Tibial artery (tissue), 4 donors: ENCODE results near the gene ACP7.

Source experiments
- DNase-seq, 2 donors: peaks; one replicate each; pipeline ENCODE4 v3.0.0-alpha.2; 2019
- H3K27ac ChIP-seq, 2 donors: fragments of 200-600 bp; sonication (generic) in 1 of 2; 1 replicate in 1 of 2; 2 replicates in 1 of 2; pipeline ENCODE4 v1.5.1; 2018 to 2019; ENCODE audit warnings: mild to moderate bottlenecking in 1 of 2
- H3K27me3 ChIP-seq, 2 donors: fragments of 200-600 bp; sonication (generic) in 1 of 2; one replicate each; pipeline versions ENCODE4 v1.5.1 to v1.6.0; 2016 to 2019
- H3K36me3 ChIP-seq, 3 donors: fragments of 200-600 bp; sonication (generic) in 2 of 3; one replicate each; pipeline ENCODE4 v1.5.1; 2016 to 2019; ENCODE audit warnings: mild to moderate bottlenecking in 2 of 3
- H3K4me1 ChIP-seq, 4 donors: fragments of 200-600 bp; sonication (generic) in 2 of 4; 1 replicate in 3 of 4; 2 replicates in 1 of 4; pipeline ENCODE4 v1.5.1; 2016 to 2019
- H3K4me3 ChIP-seq, 2 donors: fragments of 200-600 bp; sonication (generic) in 1 of 2; 1 replicate in 1 of 2; 2 replicates in 1 of 2; pipeline ENCODE4 v1.5.1; 2018 to 2019; ENCODE audit warnings: mild to moderate bottlenecking in 2 of 2
- H3K9me3 ChIP-seq, 3 donors: fragments of 200-600 bp; sonication (generic) in 1 of 3; one replicate each; pipeline ENCODE4 v1.5.1; 2016 to 2019
- intact Hi-C: fragments of 100-400 bp; cut with DNase I; formaldehyde crosslinking; loops from one replicate; pipeline ENCODE4 v1.15.0; 2023; ENCODE audit warnings: low total_unique reads
- TF ChIP-seq, protein P1 (sequence below), 2 experiments: fragments of 200-600 bp in 1 of 2; fragments of 450-650 bp in 1 of 2; IDR thresholded peaks; one replicate each; pipeline ENCODE4 v1.5.1; 2017 to 2019; ENCODE audit warnings: antibody characterized with exemption in 2 of 2, mild to moderate bottlenecking in 1 of 2, moderate library complexity in 1 of 2

The ACP7 gene

DNA sequence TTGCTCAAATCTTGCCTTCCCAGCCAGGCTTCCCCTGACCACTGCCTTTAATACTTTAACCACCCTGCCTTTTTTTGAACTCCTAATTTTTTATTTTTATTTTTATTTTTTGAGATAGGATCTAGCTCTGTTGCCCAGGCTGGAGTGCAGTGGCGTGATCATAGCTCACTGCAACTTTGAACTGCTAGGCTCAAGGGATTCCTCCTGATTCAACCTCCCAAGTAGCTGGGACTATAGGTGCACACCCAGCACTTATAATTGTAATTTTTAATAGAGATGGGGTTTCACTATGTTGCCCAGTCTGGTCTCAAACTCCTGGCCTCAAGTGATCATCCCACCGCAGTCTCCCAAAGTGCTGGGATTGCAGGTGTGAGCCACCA is 30.1 kb upstream of the ACP7 start:
- no peak for DNase-seq
- intact Hi-C loops = no loop called here
- H3K27me3 ChIP-seq = peaks cover 0 to 7% of the 10 kb centered on the region in 2 donors
- H3K36me3 ChIP-seq = no peaks in the 10 kb centered on the region
- TF ChIP-seq, protein P1, sequence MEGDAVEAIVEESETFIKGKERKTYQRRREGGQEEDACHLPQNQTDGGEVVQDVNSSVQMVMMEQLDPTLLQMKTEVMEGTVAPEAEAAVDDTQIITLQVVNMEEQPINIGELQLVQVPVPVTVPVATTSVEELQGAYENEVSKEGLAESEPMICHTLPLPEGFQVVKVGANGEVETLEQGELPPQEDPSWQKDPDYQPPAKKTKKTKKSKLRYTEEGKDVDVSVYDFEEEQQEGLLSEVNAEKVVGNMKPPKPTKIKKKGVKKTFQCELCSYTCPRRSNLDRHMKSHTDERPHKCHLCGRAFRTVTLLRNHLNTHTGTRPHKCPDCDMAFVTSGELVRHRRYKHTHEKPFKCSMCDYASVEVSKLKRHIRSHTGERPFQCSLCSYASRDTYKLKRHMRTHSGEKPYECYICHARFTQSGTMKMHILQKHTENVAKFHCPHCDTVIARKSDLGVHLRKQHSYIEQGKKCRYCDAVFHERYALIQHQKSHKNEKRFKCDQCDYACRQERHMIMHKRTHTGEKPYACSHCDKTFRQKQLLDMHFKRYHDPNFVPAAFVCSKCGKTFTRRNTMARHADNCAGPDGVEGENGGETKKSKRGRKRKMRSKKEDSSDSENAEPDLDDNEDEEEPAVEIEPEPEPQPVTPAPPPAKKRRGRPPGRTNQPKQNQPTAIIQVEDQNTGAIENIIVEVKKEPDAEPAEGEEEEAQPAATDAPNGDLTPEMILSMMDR (IDR thresholded peaks at IDR 0.05) = no peak
- no peak overlapping the region for H3K4me3 ChIP-seq
- no peak overlapping the region for H3K27ac ChIP-seq
- H3K4me1 ChIP-seq = no peaks in the 10 kb centered on the region
- peaks cover 0 to 7% (median 5%) of the 10 kb centered on the region in 3 donors for H3K9me3 ChIP-seq

GRCh38 chr19:39057615-39058014 is 26.6 kb upstream of the ACP7 start:
- TF ChIP-seq, protein P1 (IDR thresholded peaks at IDR 0.05) = no peak
- H3K27ac ChIP-seq = no peak overlapping the region
- peaks cover 0 to 7% (median 5%) of the 10 kb centered on the region in 3 donors for H3K9me3 ChIP-seq
- no peaks in the 10 kb centered on the region for H3K36me3 ChIP-seq
- H3K4me3 ChIP-seq = no peak overlapping the region
- peaks cover 0 to 3% of the 10 kb centered on the region in 2 donors for H3K27me3 ChIP-seq
- DNase-seq = no peak
- intact Hi-C loops = no loop called here
- no peaks in the 10 kb centered on the region for H3K4me1 ChIP-seq

- peaks cover 0 to 7% (median 4%) of the 10 kb centered on the region in 3 donors for H3K9me3 ChIP-seq
- TF ChIP-seq, protein P1 (IDR thresholded peaks at IDR 0.05) = no peak
- H3K36me3 ChIP-seq = no peaks in the 10 kb centered on the region
- H3K4me1 ChIP-seq = no peaks in the 10 kb centered on the region
- no peak overlapping the region for H3K27ac ChIP-seq
- H3K27me3 ChIP-seq = peaks cover 0 to 3% of the 10 kb centered on the region in 2 donors
- intact Hi-C loops = no loop called here
- no peak for DNase-seq
- no peak overlapping the region for H3K4me3 ChIP-seq
Measured at GRCh38 chr19:39059302-39059701, 24.9 kb upstream of the ACP7 start.

DNA sequence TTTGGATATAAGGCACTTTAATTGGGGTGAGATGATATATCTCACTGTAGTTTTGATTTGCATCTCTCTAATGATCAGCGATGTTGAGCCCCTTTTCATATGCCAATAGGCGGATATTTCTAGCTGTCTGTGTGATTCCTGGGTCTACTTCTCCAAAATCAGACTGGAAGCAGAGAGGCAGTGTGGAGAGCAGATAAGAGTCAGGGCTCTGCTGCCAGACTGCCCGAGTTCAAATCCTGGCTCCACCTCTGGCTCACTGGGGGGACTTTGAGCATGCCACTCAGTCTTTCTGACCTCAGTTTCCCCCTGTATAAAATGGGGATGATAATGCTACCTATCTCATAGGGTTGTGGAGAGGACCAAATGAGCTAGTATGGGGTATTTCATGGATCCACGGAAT is 24.0 kb upstream of the ACP7 start:
- intact Hi-C loops = no loop called here

GRCh38 chr19:39064405-39064804 is 19.8 kb upstream of the ACP7 start:
- Histone ChIP-seq H3K9me3 (no peaks in the 10 kb centered on the region), H3K4me3 (no peak overlapping the region), H3K36me3 (no peaks in the 10 kb centered on the region), H3K27ac (no peak overlapping the region), H3K4me1 (no peaks in the 10 kb centered on the region), H3K27me3 (peaks cover 0 to 3% of the 10 kb centered on the region in 2 donors)
- TF ChIP-seq, protein P1 (IDR thresholded peaks at IDR 0.05) = no peak
- intact Hi-C loops = no loop called here
- DNase-seq = no peak

More for the DNA sequence above, 24.0 kb upstream of the ACP7 start:
- Histone ChIP-seq H3K36me3 (no peaks in the 10 kb centered on the region), H3K4me3 (no peak overlapping the region), H3K27me3 (peaks cover 0 to 3% of the 10 kb centered on the region in 2 donors), H3K4me1 (no peaks in the 10 kb centered on the region), H3K9me3 (no peaks in the 10 kb centered on the region), H3K27ac (no peak overlapping the region)
- TF ChIP-seq, protein P1 (IDR thresholded peaks at IDR 0.05) = no peak
- no peak for DNase-seq

- Histone ChIP-seq H3K27ac (no peak overlapping the region), H3K4me1 (no peaks in the 10 kb centered on the region), H3K4me3 (no peak overlapping the region), H3K36me3 (no peaks in the 10 kb centered on the region), H3K27me3 (peaks cover 0 to 13% of the 10 kb centered on the region in 2 donors), H3K9me3 (no peaks in the 10 kb centered on the region)
- no peak for DNase-seq
- intact Hi-C loops = no loop called here
- TF ChIP-seq, protein P1 (IDR thresholded peaks at IDR 0.05) = no peak
Measured at GRCh38 chr19:39065928-39066327, 18.2 kb upstream of the ACP7 start.
